ENCODE measurements around the gene WDR17. TPM values are rescaled to one million over a fixed set of nuclear protein-coding genes. Genes with fewer than 3 reads are reported as not detected.

Gene WDR17
- total and polyA plus RNA-seq, 2 of the 13 experiments (the other 11 are each of a cell fraction or from before 2014, with no cell fraction given), result not detected

GRCh38 chr4:176217510-176217909 is 151.9 kb downstream of the WDR17 start:
- Histone ChIP-seq H2AFZ (ENCODE audit: low read length) (no peak overlapping the region), H3K36me3 (replicated peaks in 1 of 2; ENCODE audit: control insufficient read depth in 1 of 2, insufficient read depth in 2 of 2, low read length in 2 of 2) (no peaks in the 10 kb centered on the region), H3K4me1 (ENCODE audit: insufficient read depth, low read length) (no peaks in the 10 kb centered on the region), H3K27me3 (ENCODE audit: control insufficient read depth in 1 of 2, insufficient read depth in 2 of 2, low read length in 2 of 2) (no peaks in the 10 kb centered on the region), H3K79me2 (ENCODE audit: insufficient read depth, low read length) (no peaks in the 10 kb centered on the region), H4K20me1 (ENCODE audit: insufficient read depth, low read length) (no peaks in the 10 kb centered on the region), H3K4me3 (replicated peaks in 1 of 3; ENCODE audit: insufficient read depth in 1 of 3, low read depth in 2 of 3, low read length in 3 of 3) (no peak overlapping the region), H3K27ac (ENCODE audit: extremely low read length, insufficient read depth, low read length) (no peak overlapping the region), H3K4me2 (ENCODE audit: low read depth, low read length) (no peak overlapping the region), H3K9ac (ENCODE audit: insufficient read depth, low read depth, low read length) (no peak overlapping the region), H3K9me3 (ENCODE audit: low read length) (no peaks in the 10 kb centered on the region)
- DNase-seq (ENCODE audit: low spot score), result no peak
- CTCF ChIA-PET (ENCODE audit: low intra/inter-chr PET ratio, low total read pairs), result no interaction called here
- WGBS (ENCODE audit: low lambda C conversion rate), result 5% methylated on average over 2 of the region's 2 CpGs
- FAIRE-seq, result no peak
- intact Hi-C loops (cut with micrococcal nuclease; ENCODE audit: unreplicated experiment), result no loop called here
- POLR2A ChIA-PET, result no interaction called here
- in situ Hi-C loops (cut with HindIII; ENCODE audit: extremely low pct_ligation_motif_present, low pct_unique_long_range_greater_than_20kb), result no loop called here
- no peak for TF ChIP-seq CEBPB (IDR thresholded peaks at IDR 0.05; ENCODE audit: borderline replicate concordance, low read depth, low read length)
- BruUV-seq (replicated peaks), result no TSS peak
- no peak for ATAC-seq

- Histone ChIP-seq H3K27me3 (ENCODE audit: control insufficient read depth in 1 of 2, insufficient read depth in 2 of 2, low read length in 2 of 2) (no peaks in the 10 kb centered on the region), H3K4me2 (ENCODE audit: low read depth, low read length) (no peak overlapping the region), H3K4me1 (ENCODE audit: insufficient read depth, low read length) (no peaks in the 10 kb centered on the region), H3K79me2 (ENCODE audit: insufficient read depth, low read length) (no peaks in the 10 kb centered on the region), H3K27ac (ENCODE audit: extremely low read length, insufficient read depth, low read length) (no peak overlapping the region), H3K4me3 (replicated peaks in 1 of 3; ENCODE audit: insufficient read depth in 1 of 3, low read depth in 2 of 3, low read length in 3 of 3) (no peak overlapping the region), H4K20me1 (ENCODE audit: insufficient read depth, low read length) (no peaks in the 10 kb centered on the region), H3K9ac (ENCODE audit: insufficient read depth, low read depth, low read length) (no peak overlapping the region), H3K9me3 (ENCODE audit: low read length) (no peaks in the 10 kb centered on the region), H2AFZ (ENCODE audit: low read length) (no peak overlapping the region), H3K36me3 (replicated peaks in 1 of 2; ENCODE audit: control insufficient read depth in 1 of 2, insufficient read depth in 2 of 2, low read length in 2 of 2) (no peaks in the 10 kb centered on the region)
- intact Hi-C loops (cut with micrococcal nuclease; ENCODE audit: unreplicated experiment) (no loop called here), in situ Hi-C loops (cut with HindIII; ENCODE audit: extremely low pct_ligation_motif_present, low pct_unique_long_range_greater_than_20kb) (no loop called here)
- ChIA-PET CTCF (ENCODE audit: low intra/inter-chr PET ratio, low total read pairs) (no interaction called here), POLR2A (no interaction called here)
- ATAC-seq (no peak), DNase-seq (ENCODE audit: low spot score) (no peak), FAIRE-seq (no peak)
- WGBS (ENCODE audit: low lambda C conversion rate), result 2% methylated on average over 5 of the region's 5 CpGs
- BruUV-seq (replicated peaks), result no TSS peak
- no peak for TF ChIP-seq NFYB (CRISPR knock-in tag; IDR thresholded peaks at IDR 0.05)
- TF ChIP-seq TBP (CRISPR knock-in tag; IDR thresholded peaks at IDR 0.05), result no peak
- TF ChIP-seq PRDM4 (CRISPR knock-in tag; IDR thresholded peaks at IDR 0.05; ENCODE audit: borderline replicate concordance), result no peak
- no peak for TF ChIP-seq MTA3 (CRISPR knock-in tag; IDR thresholded peaks at IDR 0.05)
- no peak for TF ChIP-seq GTF3A (CRISPR knock-in tag; conservative IDR thresholded peaks at IDR 0.05)
- TF ChIP-seq ZNF552 (CRISPR knock-in tag; IDR thresholded peaks at IDR 0.05; ENCODE audit: borderline replicate concordance), result no peak
- no peak for TF ChIP-seq SMAD3 (CRISPR knock-in tag; IDR thresholded peaks at IDR 0.05)
- TF ChIP-seq MTERF4 (CRISPR knock-in tag; IDR thresholded peaks at IDR 0.05), result no peak
- no peak for TF ChIP-seq ZNF251 (CRISPR knock-in tag; IDR thresholded peaks at IDR 0.05)
- TF ChIP-seq ZFYVE20 (CRISPR knock-in tag; IDR thresholded peaks at IDR 0.05; ENCODE audit: borderline replicate concordance, low read depth), result no peak
- TF ChIP-seq KLF15 (CRISPR knock-in tag; IDR thresholded peaks at IDR 0.05; ENCODE audit: borderline replicate concordance), result no peak
Measured at GRCh38 chr4:176222149-176222548, 156.5 kb downstream of the WDR17 start.
